NCI-H2081 (cell line): ENCODE results near the gene KLHL26.

ENCODE experiments used
- DNase-seq, 2 experiments: peaks; one replicate each; lab custom pipeline; 2025; lab: John Stamatoyannopoulos, UW

Gene KLHL26

DNA sequence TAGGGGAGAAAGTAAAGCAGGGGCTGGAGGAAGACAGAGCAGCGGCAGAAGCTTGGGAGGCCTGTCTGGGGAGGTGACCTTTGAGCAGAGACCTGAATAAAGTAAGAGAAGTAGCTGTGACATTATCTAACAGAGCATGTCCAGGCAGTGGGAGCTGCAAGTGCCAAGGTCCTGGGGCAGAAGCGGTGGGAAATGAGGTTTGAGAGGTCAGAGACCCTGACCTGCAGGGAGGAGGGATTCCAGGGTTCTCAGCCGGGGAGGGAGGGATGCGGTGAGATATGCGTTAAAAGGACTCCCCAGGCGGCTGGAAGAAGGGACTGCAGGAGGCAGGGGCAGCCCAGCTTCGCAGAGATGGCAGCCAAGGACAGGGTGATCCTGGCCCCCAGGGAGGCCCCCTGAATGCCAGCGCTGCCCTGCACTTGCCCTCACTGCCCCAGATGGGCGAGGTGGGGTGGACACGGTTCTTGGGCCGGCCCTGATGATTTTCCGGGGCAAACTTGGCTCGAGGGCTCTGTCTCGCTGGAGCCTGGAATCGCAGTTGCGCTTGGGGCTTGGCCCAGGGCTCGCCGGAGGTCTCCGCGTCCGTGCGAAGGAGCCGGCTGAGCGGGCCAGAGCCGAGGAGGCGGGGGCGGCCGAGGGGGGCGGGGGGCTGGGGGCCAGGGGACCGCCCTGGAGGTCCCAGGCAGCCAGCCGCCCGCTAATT, 33.4 kb upstream of the KLHL26 start:
- no peak for DNase-seq

DNA sequence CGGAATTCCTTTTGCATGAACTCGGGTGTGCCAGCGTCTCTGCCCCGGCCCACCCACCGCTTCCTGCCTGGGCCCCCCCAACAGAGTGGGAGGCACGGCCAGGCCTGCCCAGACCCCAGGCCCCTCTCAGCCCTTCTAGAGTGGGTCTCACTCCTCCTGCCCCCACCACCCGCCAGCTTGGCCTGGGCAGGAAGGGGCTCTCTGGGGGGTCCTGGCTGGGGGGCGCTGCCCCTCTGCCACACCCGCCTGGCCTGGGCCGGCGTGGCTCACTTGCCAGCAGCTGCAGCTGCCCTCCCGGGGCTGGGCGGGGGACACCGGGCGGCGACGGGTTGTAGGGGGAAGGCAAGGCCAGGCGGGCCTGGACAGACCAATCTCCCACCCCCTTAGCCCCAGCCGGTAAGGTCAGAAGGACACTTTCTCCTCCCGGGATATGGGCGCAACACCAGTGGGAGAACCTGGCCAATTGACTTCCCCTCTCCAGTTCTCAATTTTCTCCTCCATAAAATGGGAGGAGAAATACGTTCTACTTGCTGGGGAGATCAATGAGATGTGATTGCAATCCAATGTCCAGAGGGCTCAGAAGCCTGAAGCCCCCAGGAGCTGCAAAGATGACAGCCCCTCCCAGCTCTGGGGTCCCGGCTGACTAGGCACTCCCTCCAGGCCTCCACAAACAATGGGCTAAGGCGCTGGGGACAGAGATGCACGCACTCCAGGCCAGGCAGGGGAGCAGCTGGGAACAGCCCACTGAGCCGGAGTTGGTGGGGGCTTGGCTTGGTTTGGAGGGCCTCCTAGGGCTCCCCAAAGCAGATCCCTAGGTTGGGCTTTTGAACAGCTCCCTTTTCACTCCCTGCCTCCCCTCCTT, 32.6 kb upstream of the KLHL26 start:
- DNase-seq: no peak

DNA sequence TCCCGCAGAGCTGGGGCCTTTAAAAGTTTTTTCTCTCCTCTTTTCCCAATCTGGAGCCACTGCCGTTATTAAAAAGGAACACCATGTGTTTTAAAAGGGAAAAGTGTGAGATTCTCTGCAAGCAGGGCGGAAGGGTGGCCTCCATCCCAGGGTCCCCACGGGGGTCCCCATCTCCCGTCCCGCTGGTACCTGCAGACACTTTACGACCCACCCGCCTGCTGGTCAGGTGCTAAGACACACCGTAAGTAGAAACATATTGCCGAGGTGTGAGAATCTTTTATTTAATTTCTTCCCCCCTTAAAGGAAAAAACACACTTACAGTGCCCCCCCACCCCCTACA, 32.0 kb upstream of the KLHL26 start:
- no peak for DNase-seq

DNA sequence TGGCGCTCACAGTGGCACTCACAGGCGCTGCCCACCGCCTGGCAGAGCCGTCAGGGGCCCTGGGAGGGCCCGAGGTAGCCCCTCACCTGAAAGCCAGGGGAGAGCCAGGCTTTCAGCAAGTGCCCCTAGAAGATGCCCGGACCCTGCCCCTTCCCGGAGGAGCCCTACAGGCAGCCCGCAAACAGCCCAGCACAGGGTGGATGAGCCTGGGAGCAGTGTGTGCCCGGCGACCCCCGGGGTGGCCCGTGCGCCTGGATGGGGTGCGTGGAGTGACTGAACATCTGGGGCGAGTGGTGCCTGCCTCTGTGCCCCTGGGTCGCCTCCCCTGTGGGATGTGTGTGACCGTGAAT, 31.7 kb upstream of the KLHL26 start:
- no peak for DNase-seq

DNA sequence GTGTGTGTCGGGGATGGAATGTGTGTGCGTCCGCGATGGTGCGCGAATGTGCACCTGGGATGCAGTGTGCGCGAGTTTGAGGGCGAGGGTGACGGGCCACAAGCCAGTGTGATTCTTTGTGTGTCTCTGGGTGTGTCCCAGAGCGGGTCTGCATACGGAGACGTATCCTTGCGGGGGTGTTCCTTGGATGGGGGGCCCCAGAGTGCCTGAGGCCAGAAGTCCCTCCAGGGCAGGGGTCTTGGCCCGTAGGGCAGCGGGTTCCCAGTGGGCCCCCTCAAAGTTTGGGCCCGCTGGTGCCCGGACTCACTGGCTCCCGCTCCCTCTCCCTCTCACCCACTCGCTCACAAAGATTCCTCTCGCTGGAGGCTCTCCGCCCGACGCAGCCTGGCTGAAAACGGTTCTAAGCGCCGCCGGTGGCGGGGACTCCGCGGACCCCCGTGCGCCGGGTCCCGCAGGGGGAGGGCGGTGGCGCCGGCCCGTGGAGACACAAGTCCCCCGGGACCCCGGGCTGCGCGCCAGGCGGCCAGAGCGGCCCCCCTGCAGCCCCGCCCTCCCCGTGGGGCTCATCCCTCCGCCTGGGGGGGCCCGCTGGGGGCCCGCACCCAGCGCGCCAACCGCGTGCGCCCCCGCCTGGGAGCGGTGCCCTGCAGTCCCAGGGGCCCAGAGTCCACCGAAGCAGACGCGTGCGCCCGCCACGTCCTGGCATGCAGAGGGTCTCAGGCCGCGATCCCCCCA, 31.1 kb upstream of the KLHL26 start:
- DNase-seq: no peak

DNA sequence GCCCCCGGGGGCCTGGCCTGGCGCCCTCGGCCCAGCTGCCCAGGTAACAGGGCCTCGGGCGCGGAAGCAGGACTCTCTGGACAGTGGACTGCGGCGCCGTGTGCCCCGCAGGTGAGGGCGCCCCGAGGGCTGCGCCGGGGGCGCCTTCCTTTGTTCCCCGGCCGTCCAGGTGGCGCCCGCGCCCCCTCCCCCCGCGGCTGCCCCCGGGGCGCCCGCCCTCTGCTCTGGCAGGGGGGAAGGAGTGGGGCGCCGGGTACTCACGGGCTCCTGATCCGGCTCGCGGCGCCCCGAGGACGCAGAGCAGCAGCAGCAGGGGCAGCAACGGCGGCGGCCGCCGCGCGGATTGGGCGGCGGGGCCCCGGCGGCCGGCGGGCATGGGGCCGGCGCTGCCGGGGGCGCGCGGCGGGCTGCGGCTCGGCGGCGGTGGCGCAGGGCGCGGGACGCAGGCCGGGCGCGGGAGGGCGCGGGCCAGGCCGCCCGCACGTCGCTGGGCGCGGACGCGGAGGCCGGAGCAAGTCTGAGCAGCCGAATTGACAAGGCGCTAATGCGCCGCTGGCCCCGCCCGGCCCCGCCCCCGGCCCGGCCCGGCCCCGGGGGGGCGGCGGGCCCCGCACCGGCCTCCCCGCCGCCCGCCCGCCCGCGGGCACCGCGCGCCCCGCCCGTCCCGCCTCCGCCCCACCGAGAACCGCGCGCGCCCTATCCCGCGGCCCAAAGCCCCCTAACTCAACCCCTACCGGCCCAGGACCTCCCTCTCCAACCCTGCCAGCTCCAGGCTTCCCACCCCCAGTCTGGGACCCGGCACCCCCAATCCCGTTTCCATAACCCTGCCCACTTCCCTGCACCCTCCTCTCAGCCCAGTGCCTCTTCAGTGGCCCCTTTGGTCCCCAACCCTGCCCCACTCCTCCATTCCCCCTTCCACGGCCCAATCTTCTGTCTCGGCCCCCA, 30.3 kb upstream of the KLHL26 start, which contains the start of gene CRLF1:
Gene CRLF1, minus strand, starts transcription at position 519 of the 945 bp plus-strand sequence. Its CDS starts 143 bp downstream, at position 376.
- no peak for DNase-seq

DNA sequence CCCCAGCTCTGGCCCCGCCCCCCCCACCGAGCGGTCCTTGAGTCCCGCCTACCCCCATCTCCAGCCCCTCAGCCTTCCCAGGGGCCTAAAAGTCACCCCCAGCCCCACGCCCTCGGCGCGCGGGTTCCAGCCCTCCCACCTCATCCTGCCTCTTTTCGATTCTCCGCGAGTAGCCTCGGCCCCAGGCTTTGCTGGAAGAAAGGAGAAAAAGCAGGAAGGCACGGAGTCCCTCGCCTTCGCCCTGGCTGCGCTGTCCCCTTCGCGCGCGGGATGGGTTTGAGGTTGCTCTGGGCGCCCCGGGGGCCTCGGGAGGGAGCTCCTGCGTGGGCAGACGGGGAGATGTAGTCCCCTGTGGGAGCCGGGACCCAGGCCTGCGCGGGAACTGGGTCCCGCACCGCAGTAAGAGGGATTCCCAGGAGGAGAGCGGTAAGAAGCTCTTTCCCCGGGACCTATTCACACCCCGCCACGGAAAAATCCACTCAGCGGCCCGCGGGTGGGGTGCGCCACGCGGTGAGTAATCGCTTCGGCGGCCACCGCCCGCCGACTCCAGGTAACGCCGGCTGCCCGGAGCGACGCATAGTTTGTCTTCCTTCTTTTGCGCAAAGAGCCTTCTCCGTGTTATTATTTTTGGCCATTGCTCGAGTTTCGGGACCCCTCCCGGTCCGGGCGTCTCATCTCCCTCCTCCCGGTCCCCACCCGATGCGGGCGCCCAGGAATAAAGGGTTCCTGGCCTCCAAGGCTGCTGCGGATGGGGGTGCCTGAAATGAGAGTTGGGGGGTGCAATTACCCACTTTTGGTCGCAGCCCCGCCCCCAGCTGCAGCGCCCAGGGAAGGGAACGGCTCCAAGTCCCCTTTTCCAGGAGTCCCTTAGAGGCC, 29.4 kb upstream of the KLHL26 start:
- no peak for DNase-seq

DNA sequence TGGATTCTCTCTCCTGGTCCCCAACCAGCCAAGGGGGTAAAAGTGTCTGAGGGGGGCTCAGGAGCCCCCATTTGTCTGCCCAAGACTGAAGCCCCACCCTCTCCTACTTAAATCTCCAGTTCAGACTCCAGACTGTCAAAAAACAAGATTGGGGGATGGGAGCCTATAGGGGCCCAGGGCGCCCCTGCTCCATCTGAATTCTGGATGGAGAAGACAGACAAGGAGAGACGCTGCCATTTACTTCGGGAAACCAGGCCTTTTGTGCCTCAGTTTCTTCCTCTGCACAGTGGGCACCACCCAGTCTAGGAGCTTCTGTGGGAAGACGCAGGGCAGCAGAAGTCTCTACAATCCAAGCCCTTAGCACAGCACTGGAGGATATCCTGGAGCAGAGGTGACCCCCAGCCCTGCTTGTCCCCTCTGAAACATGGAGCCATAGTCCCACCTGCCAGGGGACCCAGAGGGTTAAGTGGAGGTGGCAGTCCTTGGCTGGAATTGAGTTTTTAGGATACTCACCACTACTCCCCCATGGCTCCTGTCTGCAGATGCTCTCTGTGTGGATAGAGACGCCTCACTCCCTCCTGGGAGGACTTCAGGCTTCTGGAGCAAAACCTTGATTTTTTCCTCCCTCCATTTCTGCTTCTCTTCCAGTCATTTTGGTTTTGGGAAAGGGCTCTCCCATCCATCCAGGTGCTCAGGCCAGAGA, 28.6 kb upstream of the KLHL26 start:
- DNase-seq: no peak

DNA sequence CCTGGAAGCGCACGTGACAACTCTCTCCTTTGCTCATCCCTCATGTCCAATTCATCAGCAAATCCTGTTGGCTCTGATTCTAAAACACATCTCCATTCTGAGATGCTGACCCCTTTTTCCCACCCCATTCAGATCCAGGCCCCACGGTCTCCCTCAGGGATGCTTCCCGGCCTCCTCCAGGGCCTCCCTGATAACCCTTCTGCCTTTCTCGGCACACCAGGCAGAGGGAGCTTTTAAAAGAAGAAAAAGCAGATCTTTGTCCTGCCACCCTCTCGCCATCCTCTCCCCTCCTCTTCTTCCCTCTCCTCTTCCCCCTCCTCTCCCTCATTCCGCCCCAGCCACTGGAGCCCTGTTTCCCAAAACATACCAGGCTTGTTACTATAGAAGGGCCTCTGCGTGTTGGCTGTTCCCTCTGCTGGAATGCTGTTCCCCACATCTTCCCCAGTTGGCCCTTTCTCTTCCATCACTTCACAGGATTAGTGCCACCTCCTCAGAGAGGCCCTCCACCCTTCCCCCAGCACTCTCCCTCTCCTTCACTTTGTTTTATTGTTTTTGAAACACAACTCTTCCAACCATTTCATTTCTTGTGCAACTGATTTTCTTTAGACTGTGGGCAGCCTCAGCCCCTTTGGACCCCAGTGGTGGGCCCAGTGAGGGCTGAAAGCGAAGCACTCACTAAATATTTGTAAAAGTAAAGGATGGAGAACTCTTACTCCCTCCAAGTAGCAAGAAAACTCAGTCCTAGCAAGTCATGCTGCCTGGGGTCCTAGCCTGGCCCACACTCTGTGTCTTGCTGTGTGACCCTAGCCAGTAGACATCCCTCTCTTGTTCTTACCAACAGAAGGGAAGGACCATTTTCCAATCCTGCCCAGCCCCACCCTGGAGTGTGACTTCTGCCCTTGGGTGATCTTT, 27.8 kb upstream of the KLHL26 start:
- no peak for DNase-seq

DNA sequence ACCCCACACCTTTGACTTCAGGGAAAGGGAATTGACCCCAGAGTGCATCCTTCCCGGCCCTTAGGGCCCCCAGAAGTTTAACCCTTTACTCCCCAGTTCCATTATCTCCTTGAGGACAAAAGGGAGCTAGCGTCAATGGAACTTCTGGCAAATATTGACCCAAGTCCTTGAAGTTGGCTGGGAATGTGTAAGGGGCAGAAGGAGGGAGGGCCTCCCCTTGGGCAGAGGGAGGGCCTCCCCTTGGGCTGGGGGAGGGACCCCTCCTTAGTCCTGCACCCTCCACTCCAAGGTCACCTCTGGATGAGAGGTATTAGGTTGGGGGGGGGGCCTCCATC, 27.1 kb upstream of the KLHL26 start:
- DNase-seq: no peak

DNA sequence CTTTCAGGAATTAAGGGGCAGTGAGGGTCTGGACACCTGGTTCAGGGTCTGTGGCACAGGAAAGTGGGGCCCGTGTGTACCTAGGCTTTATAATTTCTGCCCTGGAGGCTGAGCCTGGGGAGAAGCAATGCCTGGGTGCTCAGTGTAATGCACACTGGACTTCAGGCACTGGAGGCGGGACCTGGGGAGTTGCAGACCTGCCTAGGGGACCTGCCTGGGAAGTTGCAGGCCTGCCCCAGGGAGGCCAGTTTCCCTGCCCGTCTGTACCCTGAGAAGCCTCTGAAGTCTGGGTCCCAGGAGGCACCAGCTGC, 26.6 kb upstream of the KLHL26 start:
- DNase-seq: no peak

DNA sequence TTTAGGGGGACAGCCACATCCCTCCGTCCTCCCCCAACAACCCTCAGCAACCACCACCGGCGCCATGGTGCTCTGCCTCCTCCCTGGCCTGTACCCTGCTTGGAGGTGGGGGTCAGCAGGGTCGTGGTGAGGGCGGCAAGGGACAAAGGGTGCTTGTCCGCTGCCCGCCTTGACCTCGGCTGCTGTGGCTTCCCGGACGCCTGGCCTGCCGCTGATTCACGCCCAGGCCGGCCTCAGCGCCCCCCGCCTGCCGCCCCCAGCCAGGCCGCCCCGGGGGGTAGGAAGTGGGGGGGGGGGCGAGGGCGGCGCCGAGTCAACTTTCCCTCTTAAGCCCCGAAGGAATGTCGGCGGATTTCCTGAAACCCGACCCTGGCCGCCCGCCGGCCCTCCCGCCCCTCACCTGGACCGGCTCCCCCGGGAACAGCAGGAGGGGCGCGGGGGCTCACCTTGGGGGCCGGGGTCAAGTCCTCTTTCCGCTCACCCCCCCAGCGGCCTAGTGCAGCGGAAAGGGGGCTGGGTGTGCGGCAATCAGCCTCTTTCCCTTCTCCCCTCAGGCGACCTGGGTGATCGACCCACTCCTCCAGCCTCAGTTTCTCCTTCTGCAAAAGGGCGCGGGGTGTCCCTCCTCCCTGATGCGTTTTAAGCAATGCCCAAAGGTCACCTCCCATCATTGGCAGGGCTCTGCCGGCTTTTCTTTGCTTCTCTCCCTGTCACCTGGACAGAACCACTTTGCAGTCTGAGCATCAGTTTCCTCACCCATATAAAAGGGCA, 26.1 kb upstream of the KLHL26 start:
- DNase-seq: no peak

DNA sequence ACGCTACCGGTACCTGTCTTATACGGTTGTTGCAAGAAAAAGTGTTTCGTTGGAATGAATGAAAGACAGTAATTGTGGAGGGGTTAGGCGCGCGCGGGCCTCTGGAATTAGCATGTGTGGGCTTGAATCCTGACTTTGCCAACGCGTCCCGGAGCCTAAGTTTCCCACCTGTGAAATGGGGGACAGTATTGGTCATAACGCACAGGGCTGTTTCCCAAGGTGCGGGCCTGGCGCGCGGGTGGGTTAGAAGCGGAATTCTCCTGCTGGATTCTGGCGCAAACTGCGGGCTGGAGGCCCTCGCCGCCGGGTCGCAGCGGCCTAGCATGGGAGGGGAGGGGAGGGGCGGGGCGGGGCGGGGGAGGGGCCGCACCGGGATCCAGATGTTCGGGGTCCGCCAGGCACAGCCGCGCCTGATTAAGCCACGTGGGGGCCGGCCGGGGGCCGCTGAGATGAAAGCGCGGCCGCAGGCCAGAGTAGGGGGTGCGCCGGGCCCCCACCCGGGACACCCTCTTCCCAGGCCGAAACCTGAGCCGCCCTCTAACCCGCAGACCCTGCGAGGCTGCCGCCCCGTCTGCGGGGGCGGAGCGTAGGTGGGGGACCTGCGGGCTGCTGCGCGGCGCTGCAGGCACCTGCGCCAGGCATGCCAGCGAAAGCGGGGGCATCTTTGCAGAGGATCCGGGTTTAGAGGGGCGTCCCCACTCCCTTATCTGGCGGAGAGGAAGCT, 25.3 kb upstream of the KLHL26 start:
- no peak for DNase-seq

DNA sequence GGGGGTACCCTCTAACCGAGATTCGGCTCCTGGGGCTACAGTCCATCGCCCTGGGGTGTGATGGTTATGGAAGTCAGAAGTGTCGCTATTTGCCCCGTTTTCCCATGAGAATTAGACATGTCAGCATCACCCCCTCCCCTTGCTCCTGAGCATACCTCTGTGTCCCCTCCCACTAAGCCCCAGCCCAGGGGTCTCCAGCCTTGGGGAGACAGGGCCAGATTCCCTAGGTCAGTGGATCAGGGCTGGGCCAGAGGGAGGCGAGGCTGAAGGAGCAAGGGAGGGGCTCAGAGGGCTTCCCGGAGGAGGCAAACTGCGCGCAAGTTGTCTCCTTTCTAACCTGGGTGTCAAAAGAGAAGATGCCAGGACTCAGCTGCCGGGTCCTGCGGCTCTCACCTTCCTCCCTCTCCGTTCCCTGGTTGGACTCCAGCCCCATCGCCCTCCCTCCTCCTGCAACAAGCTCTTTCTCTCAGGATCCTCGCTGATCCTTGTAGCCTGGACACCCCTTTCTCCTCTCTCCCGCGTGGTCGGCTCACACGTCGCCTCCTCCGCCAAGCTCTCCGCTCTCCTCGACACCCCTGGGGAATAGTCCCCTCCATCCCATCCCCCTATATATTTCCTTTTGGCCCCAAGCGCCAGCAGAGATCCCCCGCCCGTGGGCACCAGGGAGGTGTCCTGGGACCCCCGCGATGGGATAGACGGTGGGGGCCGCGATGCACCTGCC, 24.6 kb upstream of the KLHL26 start:
- DNase-seq: no peak

DNA sequence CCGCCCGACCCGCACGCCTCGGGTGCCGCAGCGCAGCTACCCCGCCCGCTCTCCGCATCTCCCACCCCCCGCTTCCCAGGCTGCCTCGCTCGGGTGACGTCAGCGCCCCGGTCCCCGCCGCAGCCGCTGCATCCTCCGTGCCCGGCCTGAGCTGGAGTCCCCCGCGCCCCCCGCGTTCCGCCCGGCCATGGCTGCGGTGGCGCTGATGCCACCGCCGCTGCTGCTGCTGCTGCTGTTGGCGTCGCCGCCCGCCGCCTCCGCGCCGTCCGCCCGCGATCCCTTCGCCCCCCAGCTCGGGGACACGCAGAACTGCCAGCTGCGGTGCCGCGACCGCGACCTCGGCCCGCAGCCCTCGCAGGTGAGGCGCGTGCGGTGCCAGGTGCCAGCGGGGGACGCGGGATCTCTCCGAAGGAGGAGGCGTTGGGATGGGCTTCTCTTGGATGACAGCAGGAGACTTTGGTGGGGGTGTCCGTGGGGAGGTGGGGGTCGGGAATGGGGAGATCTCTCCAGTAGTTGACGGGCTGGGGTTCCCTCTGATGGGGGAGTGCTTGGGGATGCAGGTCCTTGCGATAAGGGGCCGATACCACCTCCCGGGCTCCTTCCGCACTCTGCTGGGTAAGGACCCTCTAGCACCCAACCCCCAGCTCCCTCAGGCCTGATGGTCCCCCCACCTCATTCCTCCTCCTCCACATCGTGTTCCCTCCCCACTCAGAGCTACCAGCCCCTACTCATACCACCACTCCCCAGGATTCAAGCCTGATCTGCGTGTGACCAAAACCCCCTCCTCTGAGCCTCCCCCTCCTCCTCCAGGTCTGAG, 23.8 kb upstream of the KLHL26 start, which contains the start of gene TMEM59L:
Gene TMEM59L, plus strand, starts transcription at position 99 of the 817 bp plus-strand sequence. Its CDS starts 89 bp downstream, at position 188.
- DNase-seq: peak in 1 of 2 experiments; percentile 20

DNA sequence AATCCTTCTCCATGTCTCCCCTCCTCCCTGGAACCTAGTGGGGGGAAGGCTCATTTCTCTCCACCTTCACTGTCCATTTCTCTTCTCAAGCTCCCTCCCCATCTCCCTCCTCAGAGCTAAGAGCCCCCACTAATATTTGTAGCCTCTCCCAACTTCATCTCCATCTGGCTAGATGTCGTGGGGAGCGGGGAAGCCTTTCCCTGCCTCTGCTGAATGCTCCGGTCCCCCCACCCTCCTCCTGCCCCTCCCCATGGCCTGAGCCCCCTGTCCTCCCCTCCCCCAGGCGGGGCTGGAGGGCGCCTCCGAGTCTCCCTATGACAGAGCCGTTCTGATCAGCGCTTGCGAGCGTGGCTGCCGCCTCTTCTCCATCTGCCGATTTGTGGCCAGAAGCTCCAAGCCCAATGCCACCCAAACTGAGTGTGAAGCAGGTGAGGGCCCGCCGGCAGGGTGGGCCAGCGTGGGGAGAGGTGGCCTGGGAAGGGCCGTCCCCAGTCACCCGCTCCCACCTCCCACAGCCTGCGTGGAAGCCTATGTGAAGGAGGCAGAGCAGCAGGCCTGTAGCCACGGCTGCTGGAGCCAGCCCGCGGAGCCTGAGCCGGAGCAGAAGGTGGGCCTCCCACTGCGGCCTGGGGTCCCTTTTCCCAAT, 23.1 kb upstream of the KLHL26 start:
- DNase-seq: no peak
